ENCODE measurements around the gene CTRL. TPM values are rescaled to one million over a fixed set of nuclear protein-coding genes. Genes with fewer than 3 reads are reported as not detected.

CTRL gene
- total RNA-seq, 1 experiment from 2014 or later, result 2.0 TPM

DNA sequence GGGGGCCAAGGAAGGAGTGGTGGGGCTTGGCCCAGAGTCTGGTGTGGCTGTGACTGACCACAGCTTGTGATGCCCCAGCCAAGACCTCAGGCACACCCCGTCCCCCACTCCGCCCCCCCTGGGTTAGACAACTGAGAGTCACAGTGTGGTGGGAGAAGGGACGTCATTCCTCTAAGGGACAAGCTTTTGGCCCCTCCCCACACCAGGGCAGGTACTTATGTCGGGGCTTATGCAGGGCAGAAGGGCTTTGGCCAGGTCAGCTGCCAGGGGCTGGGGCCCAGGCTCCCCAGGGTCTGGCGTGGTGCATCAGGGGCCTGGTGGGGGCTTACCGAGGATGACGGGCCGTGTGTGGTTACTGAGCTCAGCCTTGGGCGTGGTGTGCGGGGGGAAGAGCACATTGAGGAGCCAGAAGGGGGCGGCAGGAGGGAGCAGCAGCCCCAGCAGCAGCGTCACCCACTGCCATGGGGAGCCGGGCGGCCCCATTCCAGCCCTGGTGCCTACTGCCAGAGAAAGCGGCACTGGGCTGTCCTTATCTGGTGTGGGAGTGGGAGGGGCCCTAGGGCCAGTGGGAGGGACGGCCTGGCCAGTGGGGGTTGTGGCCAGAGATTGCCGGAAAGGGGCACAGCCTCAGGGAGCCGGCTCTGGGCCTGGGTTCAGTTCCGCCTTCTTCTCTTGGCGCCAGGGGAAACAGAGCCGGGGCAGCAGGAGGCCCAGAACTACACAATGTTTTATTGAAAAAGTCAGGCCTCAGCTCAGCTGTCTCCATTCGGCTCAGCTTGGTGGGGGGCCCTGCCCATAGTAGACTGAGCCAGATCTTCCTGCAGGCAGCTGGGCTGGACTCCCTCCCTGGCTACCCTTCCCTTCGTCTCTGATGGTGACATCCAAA is 12.2 kb upstream of the CTRL start, which contains the start of gene LCAT:
Gene LCAT, minus strand, starts transcription at position 502 of the 886 bp plus-strand sequence. Its CDS starts 19 bp downstream, at position 483.
- no peak within 1 kb of the TSS for H3K27ac ChIP-seq (ENCODE audit: low read length)
- no peak within 1 kb of the TSS for H3K4me3 ChIP-seq (ENCODE audit: low read depth in 2 of 2, low read length in 2 of 2)
- H3K27me3 ChIP-seq (ENCODE audit: control insufficient read depth, insufficient read depth, low read length), result no peaks in the 10 kb centered on the region
- H3K9me3 ChIP-seq (ENCODE audit: control insufficient read depth, insufficient read depth, low read depth, low read length), result no peaks in the 10 kb centered on the region
- ChIA-PET POLR2A (interaction anchor here (0.6 kb wide), 1 partner anchor 20 kb away, joined by 3 read pairs; no protein-coding TSS in a partner anchor), CTCF (interaction anchor here (0.5 kb wide), 1 partner anchor 25 kb away, joined by 12 read pairs; no protein-coding TSS in a partner anchor)
- peak; percentile 37; the same call in 1 of the 2 replicates for ATAC-seq
- in situ Hi-C loops (cut with HindIII; ENCODE audit: low pct_unique_long_range_greater_than_20kb, low sequenced_read_pairs), result no loop called here
- no peak for DNase-seq (ENCODE audit: low read depth, low spot score)
- H3K36me3 ChIP-seq (ENCODE audit: control insufficient read depth, insufficient read depth, low read length), result no peaks in the 10 kb centered on the region
- H3K4me1 ChIP-seq (ENCODE audit: control insufficient read depth, insufficient read depth, low read length), result no peaks in the 10 kb centered on the region; the same call in 1 of the 2 replicates
- BruUV-seq (replicated peaks), result no TSS peak
- TF ChIP-seq TCF7L2 (IDR thresholded peaks at IDR 0.05; ENCODE audit: low read depth, low read length) (no peak), POLR2AphosphoS5 (IDR thresholded peaks at IDR 0.05; ENCODE audit: low read depth, low read length) (peak; percentile 42), SIN3A (IDR thresholded peaks at IDR 0.05; ENCODE audit: borderline replicate concordance, insufficient read depth, low read depth, low read length) (0 out of 2 replicates have a peak, but pooled peaks have one; percentile 30)
- TF ChIP-seq, protein P1, sequence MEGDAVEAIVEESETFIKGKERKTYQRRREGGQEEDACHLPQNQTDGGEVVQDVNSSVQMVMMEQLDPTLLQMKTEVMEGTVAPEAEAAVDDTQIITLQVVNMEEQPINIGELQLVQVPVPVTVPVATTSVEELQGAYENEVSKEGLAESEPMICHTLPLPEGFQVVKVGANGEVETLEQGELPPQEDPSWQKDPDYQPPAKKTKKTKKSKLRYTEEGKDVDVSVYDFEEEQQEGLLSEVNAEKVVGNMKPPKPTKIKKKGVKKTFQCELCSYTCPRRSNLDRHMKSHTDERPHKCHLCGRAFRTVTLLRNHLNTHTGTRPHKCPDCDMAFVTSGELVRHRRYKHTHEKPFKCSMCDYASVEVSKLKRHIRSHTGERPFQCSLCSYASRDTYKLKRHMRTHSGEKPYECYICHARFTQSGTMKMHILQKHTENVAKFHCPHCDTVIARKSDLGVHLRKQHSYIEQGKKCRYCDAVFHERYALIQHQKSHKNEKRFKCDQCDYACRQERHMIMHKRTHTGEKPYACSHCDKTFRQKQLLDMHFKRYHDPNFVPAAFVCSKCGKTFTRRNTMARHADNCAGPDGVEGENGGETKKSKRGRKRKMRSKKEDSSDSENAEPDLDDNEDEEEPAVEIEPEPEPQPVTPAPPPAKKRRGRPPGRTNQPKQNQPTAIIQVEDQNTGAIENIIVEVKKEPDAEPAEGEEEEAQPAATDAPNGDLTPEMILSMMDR (IDR thresholded peaks at IDR 0.05), result no peak
- TF ChIP-seq, protein P2, sequence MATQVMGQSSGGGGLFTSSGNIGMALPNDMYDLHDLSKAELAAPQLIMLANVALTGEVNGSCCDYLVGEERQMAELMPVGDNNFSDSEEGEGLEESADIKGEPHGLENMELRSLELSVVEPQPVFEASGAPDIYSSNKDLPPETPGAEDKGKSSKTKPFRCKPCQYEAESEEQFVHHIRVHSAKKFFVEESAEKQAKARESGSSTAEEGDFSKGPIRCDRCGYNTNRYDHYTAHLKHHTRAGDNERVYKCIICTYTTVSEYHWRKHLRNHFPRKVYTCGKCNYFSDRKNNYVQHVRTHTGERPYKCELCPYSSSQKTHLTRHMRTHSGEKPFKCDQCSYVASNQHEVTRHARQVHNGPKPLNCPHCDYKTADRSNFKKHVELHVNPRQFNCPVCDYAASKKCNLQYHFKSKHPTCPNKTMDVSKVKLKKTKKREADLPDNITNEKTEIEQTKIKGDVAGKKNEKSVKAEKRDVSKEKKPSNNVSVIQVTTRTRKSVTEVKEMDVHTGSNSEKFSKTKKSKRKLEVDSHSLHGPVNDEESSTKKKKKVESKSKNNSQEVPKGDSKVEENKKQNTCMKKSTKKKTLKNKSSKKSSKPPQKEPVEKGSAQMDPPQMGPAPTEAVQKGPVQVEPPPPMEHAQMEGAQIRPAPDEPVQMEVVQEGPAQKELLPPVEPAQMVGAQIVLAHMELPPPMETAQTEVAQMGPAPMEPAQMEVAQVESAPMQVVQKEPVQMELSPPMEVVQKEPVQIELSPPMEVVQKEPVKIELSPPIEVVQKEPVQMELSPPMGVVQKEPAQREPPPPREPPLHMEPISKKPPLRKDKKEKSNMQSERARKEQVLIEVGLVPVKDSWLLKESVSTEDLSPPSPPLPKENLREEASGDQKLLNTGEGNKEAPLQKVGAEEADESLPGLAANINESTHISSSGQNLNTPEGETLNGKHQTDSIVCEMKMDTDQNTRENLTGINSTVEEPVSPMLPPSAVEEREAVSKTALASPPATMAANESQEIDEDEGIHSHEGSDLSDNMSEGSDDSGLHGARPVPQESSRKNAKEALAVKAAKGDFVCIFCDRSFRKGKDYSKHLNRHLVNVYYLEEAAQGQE (IDR thresholded peaks at IDR 0.05; ENCODE audit: insufficient read depth in 1 of 2, low read depth in 2 of 2, low read length in 1 of 2), result no peak
- intact Hi-C loops (cut with micrococcal nuclease; ENCODE audit: unreplicated experiment), result no loop called here

- no TSS peak for BruUV-seq (replicated peaks)
- DNase-seq (ENCODE audit: low read depth, low spot score) (no peak), ATAC-seq (no peak)
- H3K4me3 ChIP-seq (ENCODE audit: low read depth in 2 of 2, low read length in 2 of 2), result no peak overlapping the region
- intact Hi-C loops (cut with micrococcal nuclease; ENCODE audit: unreplicated experiment) (no loop called here), in situ Hi-C loops (cut with HindIII; ENCODE audit: low pct_unique_long_range_greater_than_20kb, low sequenced_read_pairs) (no loop called here)
- H3K36me3 ChIP-seq (ENCODE audit: control insufficient read depth, insufficient read depth, low read length), result no peaks in the 10 kb centered on the region
- TF ChIP-seq POLR2AphosphoS5 (IDR thresholded peaks at IDR 0.05; ENCODE audit: low read depth, low read length) (no peak), TCF7L2 (IDR thresholded peaks at IDR 0.05; ENCODE audit: low read depth, low read length) (no peak), SIN3A (IDR thresholded peaks at IDR 0.05; ENCODE audit: borderline replicate concordance, insufficient read depth, low read depth, low read length) (no peak)
- TF ChIP-seq, protein P2 (IDR thresholded peaks at IDR 0.05; ENCODE audit: insufficient read depth in 1 of 2, low read depth in 2 of 2, low read length in 1 of 2), result no peak
- TF ChIP-seq, protein P1 (IDR thresholded peaks at IDR 0.05), result no peak
- no peak overlapping the region for H3K27ac ChIP-seq (ENCODE audit: low read length)
- no peaks in the 10 kb centered on the region; the same call in 1 of the 2 replicates for H3K4me1 ChIP-seq (ENCODE audit: control insufficient read depth, insufficient read depth, low read length)
- no peaks in the 10 kb centered on the region for H3K9me3 ChIP-seq (ENCODE audit: control insufficient read depth, insufficient read depth, low read depth, low read length)
- H3K27me3 ChIP-seq (ENCODE audit: control insufficient read depth, insufficient read depth, low read length), result no peaks in the 10 kb centered on the region
- ChIA-PET CTCF (interaction anchor here (0.5 kb wide), 1 partner anchor 26 kb away, joined by 12 read pairs; no protein-coding TSS in a partner anchor), POLR2A (no interaction called here)
Measured at GRCh38 chr16:67943256-67943618, 11.6 kb upstream of the CTRL start.
